HepG2 (cell line): Measurements from ENCODE around the gene KRT32. TPM values are rescaled to one million over a fixed set of nuclear protein-coding genes. Genes with fewer than 3 reads are reported as not detected.

Experiments used
- ATAC-seq: fragments of 200-7000 bp; cut with Tn5 transposase; 3 replicates; pipeline ENCODE4 v1.9.1; 2020; ENCODE audit warnings: mild to moderate bottlenecking, moderate library complexity
- BruUV-seq: library from RNA; stranded (reverse); fragments of 400-500 nt; replicated peaks from 2 replicates; lab custom pipeline; 2021; lab: Mats Ljungman, UMichigan
- CTCF ChIA-PET: fragments of 300-600 bp; formaldehyde crosslinking; extraction: SDS; loops from one replicate; lab custom pipeline; 2021; ENCODE audit warnings: low total read pairs, inconsistent platforms, low intra/inter-chr PET ratio; lab: Yijun Ruan, JAX
- POLR2A ChIA-PET: fragments of 350-600 bp; sonication (Branson Sonifier 250); formaldehyde crosslinking; loops from one replicate; lab custom pipeline; 2020; ENCODE audit warnings: antibody characterized with exemption, inconsistent platforms; lab: Yijun Ruan, JAX
- DNase-seq: peaks from one replicate; pipeline ENCODE4 v3.0.0-alpha.2; 2015; ENCODE audit warnings: low spot score
- FAIRE-seq: peaks from 3 replicates; lab custom pipeline; 2011; peaks lifted over from hg19 to GRCh38; lab: Jason Lieb, UNC
- H2AFZ ChIP-seq: one replicate; pipeline ENCODE4 v1.6.1; 2011; ENCODE audit warnings: low read length, inconsistent platforms
- H3K27ac ChIP-seq: fragments of 300-600 bp; 3 replicates; pipeline ENCODE4 v1.8.0; 2011; ENCODE audit warnings: mixed run types, mild to moderate bottlenecking, mixed read lengths, low read length, inconsistent platforms; ENCODE audit not compliant: insufficient read depth; ENCODE audit errors: extremely low read length
- H3K27me3 ChIP-seq, 2 experiments: fragments of 200-600 bp in 1 of 2; 2 replicates in 1 of 2; 3 replicates in 1 of 2; pipeline versions ENCODE4 v1.6.0 to v1.8.0; 2011; ENCODE audit warnings: low read length in 2 of 2, mild to moderate bottlenecking in 2 of 2, moderate library complexity in 2 of 2, inconsistent platforms in 1 of 2; ENCODE audit not compliant: insufficient read depth in 2 of 2, control insufficient read depth in 1 of 2
- H3K36me3 ChIP-seq, 2 experiments: fragments of 200-600 bp in 1 of 2; replicated peaks in 1 of 2; 2 replicates in 1 of 2; 3 replicates in 1 of 2; pipeline versions ENCODE4 v1.5.1 to v1.8.0; 2011; ENCODE audit warnings: low read length in 2 of 2, inconsistent platforms in 1 of 2; ENCODE audit not compliant: insufficient read depth in 2 of 2, control insufficient read depth in 1 of 2
- H3K4me1 ChIP-seq: 2 replicates; pipeline ENCODE4 v1.5.1; 2012; ENCODE audit warnings: low read length, inconsistent platforms; ENCODE audit not compliant: insufficient read depth
- H3K4me2 ChIP-seq: 2 replicates; pipeline ENCODE4 v1.6.0; 2011; ENCODE audit warnings: low read depth, low read length, inconsistent platforms
- H3K4me3 ChIP-seq, 3 experiments: fragments of 200-600 bp in 1 of 3; sonication (generic), shearing (Covaris generic) in 1 of 3; replicated peaks in 1 of 3; 2 replicates each; pipeline ENCODE4 v1.5.1; 2011 to 2016; ENCODE audit warnings: low read length in 3 of 3, inconsistent platforms in 2 of 3, low read depth in 2 of 3, mild to moderate bottlenecking in 2 of 3, control low read depth in 1 of 3, mixed read lengths in 1 of 3; ENCODE audit not compliant: insufficient read depth in 1 of 3
- H3K79me2 ChIP-seq: one replicate; pipeline ENCODE4 v1.6.1; 2011; ENCODE audit warnings: low read length, inconsistent platforms; ENCODE audit not compliant: insufficient read depth
- H3K9ac ChIP-seq: 2 replicates; pipeline ENCODE4 v1.6.0; 2011; ENCODE audit warnings: mild to moderate bottlenecking, low read depth, low read length, inconsistent platforms; ENCODE audit not compliant: insufficient read depth
- H3K9me3 ChIP-seq: 2 replicates; pipeline ENCODE4 v1.5.1; 2012; ENCODE audit warnings: mild to moderate bottlenecking, low read length
- H4K20me1 ChIP-seq: 2 replicates; pipeline ENCODE4 v1.6.0; 2011; ENCODE audit warnings: inconsistent platforms, mild to moderate bottlenecking, low read length, moderate library complexity; ENCODE audit not compliant: insufficient read depth
- AFF4 ChIP-seq: sonication (generic); formaldehyde crosslinking; IDR thresholded peaks from 2 replicates; pipeline ENCODE4 v1.4.0; 2020; ENCODE audit warnings: missing genetic modification reagents
- CAMTA2 ChIP-seq: sonication (generic); formaldehyde crosslinking; IDR thresholded peaks from 2 replicates; pipeline ENCODE4 v1.4.0; 2020; ENCODE audit warnings: mild to moderate bottlenecking, missing genetic modification reagents, borderline replicate concordance
- DNMT1 ChIP-seq: sonication (generic); formaldehyde crosslinking; IDR thresholded peaks from 2 replicates; pipeline ENCODE4 v1.5.1; 2020; ENCODE audit warnings: mild to moderate bottlenecking, missing genetic modification reagents
- ETV5 ChIP-seq: IDR thresholded peaks from 2 replicates; pipeline ENCODE4 v1.6.1; 2018; ENCODE audit warnings: missing biosample characterization, missing genetic modification reagents, inconsistent platforms, borderline replicate concordance
- GPN1 ChIP-seq: sonication (generic); formaldehyde crosslinking; IDR thresholded peaks from 2 replicates; pipeline ENCODE4 v1.5.1; 2020; ENCODE audit warnings: missing genetic modification reagents, borderline replicate concordance
- HNF1A ChIP-seq, 2 experiments: sonication (generic) in 1 of 2; formaldehyde crosslinking in 1 of 2; IDR thresholded peaks; 2 replicates each; pipeline versions ENCODE4 v1.4.0 to v1.6.1; 2016 to 2020; ENCODE audit warnings: borderline replicate concordance in 1 of 2, low read depth in 1 of 2, mild to moderate bottlenecking in 1 of 2, missing genetic modification reagents in 1 of 2
- JUNB ChIP-seq: sonication (generic); formaldehyde crosslinking; IDR thresholded peaks from 2 replicates; pipeline ENCODE4 v1.8.0; 2022; ENCODE audit warnings: missing genetic modification reagents, mild to moderate bottlenecking, borderline replicate concordance
- PREB ChIP-seq: sonication (generic); formaldehyde crosslinking; IDR thresholded peaks from 2 replicates; pipeline ENCODE4 v1.4.0; 2020; ENCODE audit warnings: missing genetic modification reagents
- PRPF4 ChIP-seq: fragments of 200-400 bp; formaldehyde crosslinking; IDR thresholded peaks from 2 replicates; pipeline ENCODE4 v1.6.1; 2016; ENCODE audit warnings: low read length, low read depth; ENCODE audit not compliant: poor library complexity, severe bottlenecking
- SALL2 ChIP-seq: sonication (generic); formaldehyde crosslinking; IDR thresholded peaks from 2 replicates; pipeline ENCODE4 v1.8.1; 2023; ENCODE audit warnings: mild to moderate bottlenecking, missing genetic modification reagents, inconsistent platforms
- TCF7L2 ChIP-seq: IDR thresholded peaks from 2 replicates; pipeline ENCODE4 v1.6.1; 2011; ENCODE audit warnings: mild to moderate bottlenecking, low read depth, low read length, moderate library complexity
- TIGD3 ChIP-seq: sonication (generic); formaldehyde crosslinking; IDR thresholded peaks from 2 replicates; pipeline ENCODE4 v1.5.1; 2020; ENCODE audit warnings: mild to moderate bottlenecking, missing genetic modification reagents, borderline replicate concordance
- ZNF549 ChIP-seq: sonication (generic); formaldehyde crosslinking; IDR thresholded peaks from 2 replicates; pipeline ENCODE4 v1.5.0; 2020; ENCODE audit warnings: missing genetic modification reagents
- ZNF614 ChIP-seq: IDR thresholded peaks from 2 replicates; pipeline ENCODE4 v1.6.1; 2018; ENCODE audit warnings: missing biosample characterization, missing genetic modification reagents, inconsistent platforms, borderline replicate concordance
- WGBS: methylation state at CpG from one replicate; pipeline ENCODE4 v1.1.6; 2017; ENCODE audit warnings: low lambda C conversion rate; 5-methylcytosine and 5-hydroxymethylcytosine counted together
- in situ Hi-C: cut with HindIII; loops from 2 replicates; pipeline ENCODE4 v1.10.0; 2017; ENCODE audit warnings: low pct_unique_long_range_greater_than_20kb; ENCODE audit not compliant: extremely low pct_ligation_motif_present
- intact Hi-C: fragments of 100-400 bp; cut with micrococcal nuclease; formaldehyde crosslinking; loops from one replicate; pipeline ENCODE4 v1.10.0; 2022; ENCODE audit not compliant: unreplicated experiment
- polyA plus RNA-seq, 8 experiments: library from polyadenylated mRNA; depleted of rRNA in 3 of 8; stranded (reverse) in 7 of 8; unstranded in 1 of 8; fragments of >200 nt; fragmentation: Illumina TruSeq in 4 of 8; extraction: Trizol in 4 of 8; gene quantifications; 2 replicates each; pipeline versions ENCODE4 v1.2.1 to v1.2.3, GENCODE V29; 2011 to 2016; ENCODE audit warnings: low read depth in 4 of 8, missing spikeins in 1 of 8, mixed read lengths in 1 of 8; ENCODE audit not compliant: insufficient read depth in 1 of 8
- total RNA-seq, 5 experiments: library from RNA; depleted of rRNA; stranded (reverse); fragments of >200 nt; fragmentation: Illumina TruSeq; extraction: Trizol; gene quantifications; 2 replicates each; pipeline ENCODE4 v1.2.3, GENCODE V29; 2016; ENCODE audit warnings: low read depth in 1 of 5

The KRT32 gene
- total and polyA plus RNA-seq, 2 of the 13 experiments (the other 11 are each of a cell fraction or from before 2014, with no cell fraction given), result not detected

- CTCF ChIA-PET, result no interaction called here
- BruUV-seq, result no TSS peak
- TF ChIP-seq DNMT1 (CRISPR knock-in tag) (no peak), PRPF4 (no peak), SALL2 (no peak), GPN1 (CRISPR knock-in tag) (no peak), TCF7L2 (no peak), ZNF614 (CRISPR knock-in tag) (no peak), ZNF549 (CRISPR knock-in tag) (no peak), AFF4 (CRISPR knock-in tag) (no peak), CAMTA2 (CRISPR knock-in tag) (no peak), HNF1A (IDR thresholded peaks at IDR 0.05; ENCODE audit: low read depth) (no peak), HNF1A (CRISPR knock-in tag; IDR thresholded peaks at IDR 0.05; ENCODE audit: borderline replicate concordance) (no peak), JUNB (CRISPR knock-in tag) (no peak), PREB (CRISPR knock-in tag) (no peak), TIGD3 (CRISPR knock-in tag) (no peak), ETV5 (CRISPR knock-in tag) (no peak)
Measured at GRCh38 chr17:41452281-41452680, 14.9 kb downstream of the KRT32 start.

More at GRCh38 chr17:41452281-41452680, 14.9 kb downstream of the KRT32 start:
- no peaks in the 10 kb centered on the region for H3K79me2 ChIP-seq
- ATAC-seq (no peak), DNase-seq (no peak), FAIRE-seq (no peak)
- no peaks in the 10 kb centered on the region for H3K36me3 ChIP-seq
- peaks cover 0 to 4% of the 10 kb centered on the region in 2 experiments; a peak in 1 of 5 replicates for H3K27me3 ChIP-seq
- POLR2A ChIA-PET, result no interaction called here
- no peak overlapping the region for H3K4me2 ChIP-seq
- intact Hi-C loops, result no loop called here
- under 1% methylated on average over 4 of the region's 4 CpGs for WGBS
- H3K9me3 ChIP-seq, result no peaks in the 10 kb centered on the region
- H3K27ac ChIP-seq, result no peak overlapping the region
- H3K4me1 ChIP-seq, result no peaks in the 10 kb centered on the region
- H4K20me1 ChIP-seq, result no peaks in the 10 kb centered on the region
- in situ Hi-C loops, result no loop called here
- H3K4me3 ChIP-seq, result no peak overlapping the region
- no peak overlapping the region for H3K9ac ChIP-seq
- no peak overlapping the region for H2AFZ ChIP-seq
